Camera-type eye (tissue), 1 donor: ENCODE data around the gene CNTNAP3. TPM values are rescaled to one million over a fixed set of nuclear protein-coding genes. Genes with fewer than 3 reads are reported as not detected.

Source experiments
- total RNA-seq: library from RNA; depleted of rRNA; stranded (reverse); fragments of >200 nt; gene quantifications from one replicate; pipeline ENCODE4 v1.2.3, GENCODE V29; 2014

CNTNAP3 gene
- 34.9 TPM for total RNA-seq

DNA sequence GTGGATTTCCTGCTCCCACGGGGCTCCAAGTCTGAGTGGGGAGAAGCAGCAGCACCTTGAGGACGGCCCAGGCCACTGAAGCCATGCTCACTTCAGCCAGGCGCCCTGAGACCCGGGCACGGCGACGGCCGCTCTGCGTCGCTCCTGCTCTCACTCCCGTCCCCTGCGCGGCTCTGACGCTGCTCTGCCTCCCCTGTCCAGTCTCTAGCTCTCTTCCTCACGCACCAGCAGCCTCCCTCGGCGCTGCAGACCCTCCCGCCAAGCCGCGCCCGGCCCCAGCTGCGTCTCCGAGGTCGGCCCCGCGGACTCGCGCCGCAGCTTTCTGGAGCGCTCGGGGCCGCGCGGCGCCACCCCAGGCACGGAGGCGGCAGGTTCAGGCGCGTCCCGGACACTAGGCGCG, at the start of gene CNTNAP3:
Gene CNTNAP3, minus strand, starts transcription at position 188 of the 400 bp plus-strand sequence. Its CDS starts 103 bp downstream, at position 85.

Other genes with a start within 250 kb of the CNTNAP3 start
- not detected for gene SPATA31A1, start 67.5 kb upstream of the CNTNAP3 start, total RNA-seq